Left cardiac atrium (tissue), 4 donors: Measurements from ENCODE around the gene LZTS3. TPM values are rescaled to one million over a fixed set of nuclear protein-coding genes. Genes with fewer than 3 reads are reported as not detected.
"Not testable (repeated sequence)": the region's sequence is repeated elsewhere in the genome, so short reads cannot be mapped to it uniquely, and the experiment has no call there.

Source experiments
- ATAC-seq, 2 donors: fragments of 200-7000 bp; cut with Tn5 transposase; one replicate each; pipeline ENCODE4 v1.9.1; 2020; ENCODE audit warnings: mild to moderate bottlenecking in 2 of 2, moderate library complexity in 2 of 2
- DNase-seq: peaks from one replicate; pipeline ENCODE4 v3.0.0-alpha.2; 2020
- intact Hi-C, 2 donors: fragments of 100-400 bp; cut with DNase I; formaldehyde crosslinking; loops; one replicate each; pipeline versions ENCODE4 v1.14.1 to v1.15.1; 2022 to 2023
- total RNA-seq, 2 donors: library from RNA; stranded (reverse); fragmentation: NEBNext Ultra II Directional; extraction: Animal tissue kit (Norgen Biotek cat#: 25700); gene quantifications; one replicate each; pipeline ENCODE4 v1.2.1, GENCODE V29; 2021
- donor health status: DM: no; HTN: yes; CAD: no.
- donor health status: DM: no; HTN: yes; CAD: no; lungs with severe emphysema.
- donor health status: DM: yes; HTN: yes; CAD: no.
- donor health status: Dilated cardiomyopathy.

The LZTS3 gene
- total RNA-seq, 2 donors from 2014 or later = 12.0 to 13.2 TPM

DNA sequence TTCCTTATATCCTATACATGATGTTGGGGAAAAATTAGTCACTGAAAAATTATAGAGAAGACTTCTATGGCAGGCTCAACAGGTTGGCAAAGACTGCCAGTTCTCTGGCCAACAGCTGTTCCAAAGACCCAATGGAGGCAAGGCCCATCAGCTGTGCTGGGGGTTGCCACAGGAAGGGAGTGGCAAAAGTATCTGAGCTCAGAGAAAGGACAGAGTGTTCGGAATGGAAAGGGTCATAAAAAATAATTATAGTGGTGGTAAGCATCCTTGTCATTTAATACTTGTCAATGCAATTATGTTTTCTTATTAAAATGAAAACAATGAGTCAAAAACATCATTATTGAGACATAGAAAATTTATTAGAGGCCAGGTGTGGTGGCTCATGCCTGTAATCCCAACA is 49.8 kb downstream of the LZTS3 start:
- ATAC-seq (no peak), DNase-seq (no peak)
- intact Hi-C loops = no loop called here

DNA sequence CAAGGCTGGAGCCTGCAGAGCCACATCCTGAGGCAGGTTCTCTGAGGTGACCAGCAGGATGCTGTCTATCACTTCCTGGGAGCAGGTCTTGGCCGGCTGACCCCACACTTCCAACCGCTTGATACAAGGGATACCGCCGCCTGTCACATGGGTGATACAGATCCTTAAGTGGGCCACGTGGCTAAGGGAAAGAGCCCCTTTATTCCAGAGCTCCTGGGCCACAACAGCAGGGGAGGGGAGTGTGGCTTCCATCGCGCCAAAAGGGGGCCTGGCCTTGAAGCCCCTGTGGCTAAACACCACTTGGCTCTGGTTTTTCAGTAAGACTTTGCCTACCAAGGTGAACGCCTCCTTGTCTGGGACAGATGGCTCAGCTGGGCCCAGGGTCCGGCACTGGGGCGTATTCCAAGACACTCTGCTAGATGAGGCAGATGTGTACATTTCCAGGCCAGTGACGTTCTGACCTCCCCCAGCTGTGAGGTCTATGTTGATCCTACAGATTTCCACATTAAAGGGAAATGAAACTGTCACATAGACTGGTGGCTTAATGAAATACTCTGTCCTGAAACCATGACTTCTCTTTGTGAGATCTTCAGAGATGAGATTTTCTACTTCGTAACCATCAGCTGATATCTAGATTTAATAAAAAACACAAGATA is 51.3 kb downstream of the LZTS3 start:
- intact Hi-C loops = no loop called here
- ATAC-seq = no peak

DNA sequence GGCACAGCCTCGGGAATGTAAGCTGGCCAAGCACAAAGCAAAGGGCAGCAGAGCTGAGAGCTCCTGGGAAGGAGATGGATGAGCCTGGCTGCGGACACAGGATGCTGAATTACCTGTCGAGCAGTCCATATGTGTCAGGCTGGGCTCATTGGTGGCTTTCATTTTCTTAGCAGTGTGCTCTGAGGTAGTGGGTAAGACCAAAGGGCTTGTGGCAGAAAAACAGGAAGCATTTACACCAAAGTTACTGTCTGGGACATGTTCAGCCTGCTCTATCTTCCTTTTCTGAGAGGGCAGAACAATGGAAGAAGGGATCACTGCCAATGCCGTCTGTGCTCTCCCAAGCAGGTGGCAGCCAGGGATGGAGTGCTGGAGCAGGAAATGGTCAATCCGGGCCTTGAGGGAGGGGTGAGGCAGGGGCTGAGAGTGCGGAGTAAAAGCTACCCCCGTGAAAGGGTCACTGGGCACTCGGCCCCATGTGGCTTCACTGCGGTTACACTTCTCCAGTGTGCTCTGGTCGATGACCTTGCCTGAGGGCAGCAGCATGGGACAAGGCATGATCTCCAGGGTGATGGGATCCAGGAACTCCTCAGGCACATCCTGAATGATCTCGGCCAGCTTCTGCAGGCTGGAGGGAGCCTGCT is 52.0 kb downstream of the LZTS3 start:
- ATAC-seq = no peak
- intact Hi-C loops = no loop called here

More for the DNA sequence above, 51.3 kb downstream of the LZTS3 start:
- DNase-seq = no peak

GRCh38 chr20:3119044-3119443 is 54.3 kb downstream of the LZTS3 start:
- ATAC-seq = no peak
- no peak for DNase-seq
- intact Hi-C loops = no loop called here

More for the DNA sequence above, 52.0 kb downstream of the LZTS3 start:
- no peak for DNase-seq

DNA sequence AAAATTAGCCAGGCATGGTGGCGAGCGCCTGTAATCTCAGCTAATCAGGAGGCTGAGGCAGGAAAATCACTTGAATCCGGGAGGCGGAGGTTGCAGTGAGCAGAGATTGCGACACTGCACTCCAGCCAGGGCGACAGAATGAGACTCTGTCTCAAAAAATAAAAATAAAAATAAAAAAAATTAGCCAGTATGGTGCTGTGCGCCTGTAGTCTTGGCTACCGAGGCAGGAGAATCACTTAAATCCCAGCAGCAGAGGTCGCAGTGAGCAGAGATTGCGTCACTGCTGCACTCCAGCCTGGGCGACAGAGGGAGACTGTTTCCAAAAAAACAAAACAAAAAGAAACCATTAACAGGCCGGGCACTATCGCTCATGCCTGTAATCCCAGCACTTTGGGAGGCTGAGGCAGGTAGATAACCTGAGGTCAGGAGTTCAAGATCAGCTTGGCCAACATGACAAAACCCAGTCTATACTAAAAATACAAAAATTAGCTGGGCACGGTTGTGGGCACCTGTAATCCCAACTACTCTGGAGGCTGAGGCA is 55.4 kb downstream of the LZTS3 start:
- intact Hi-C loops = not testable (repeated sequence)
- DNase-seq (peak; percentile 74), ATAC-seq (peak; percentile 81 to 85)

GRCh38 chr20:3116341-3116740 is 57.0 kb downstream of the LZTS3 start:
- intact Hi-C loops = no loop called here
- no peak for DNase-seq
- no peak for ATAC-seq

- DNase-seq (peak; percentile 43), ATAC-seq (peak; percentile 37 to 39)
- intact Hi-C loops = loop anchor here in 1 of 2 donors (2.0 kb wide), 1 partner anchor 59 kb away; no protein-coding TSS in a partner anchor
Measured at GRCh38 chr20:3115190-3116107, 57.9 kb downstream of the LZTS3 start.

Other genes with a start within 250 kb of the LZTS3 start
- gene GNRH2, start 129.9 kb downstream of the LZTS3 start, total RNA-seq = not detected
- gene MRPS26, start 127.5 kb downstream of the LZTS3 start, total RNA-seq = 10 to 100 TPM; 42.7 to 42.8 TPM
- gene OXT, start 101.9 kb downstream of the LZTS3 start, total RNA-seq = under 1 TPM; 0.65 to 0.92 TPM
- gene AVP, start 88.8 kb downstream of the LZTS3 start, total RNA-seq = not detected
- gene FASTKD5, start 13.7 kb downstream of the LZTS3 start, total RNA-seq = 10 to 100 TPM; 18.2 to 22.5 TPM
- gene UBOX5, start 13.7 kb downstream of the LZTS3 start, total RNA-seq = 1 to 10 TPM; 3.2 to 4.0 TPM
- gene DDRGK1, start 31.1 kb upstream of the LZTS3 start, total RNA-seq = 10 to 100 TPM; 39.3 to 44.8 TPM
- gene ITPA, start 35.9 kb upstream of the LZTS3 start, total RNA-seq = 10 to 100 TPM; 18.7 to 25.7 TPM
- under 1 TPM; 0.52 to 0.68 TPM for gene SLC4A11, start 65.6 kb upstream of the LZTS3 start, total RNA-seq
- 10 to 100 TPM; 17.2 TPM for gene DNAAF9, start 234.1 kb upstream of the LZTS3 start, total RNA-seq